ENCODE results near the gene TRUB2.

Gene TRUB2

GRCh38 chr9:128257086-128257825 lies 65.0 kb downstream of the TRUB2 start:
- H3K79me2 ChIP-seq (ENCODE audit: insufficient read depth, low read length) = no peaks in the 10 kb centered on the region
- H3K27me3 ChIP-seq (ENCODE audit: low read length) = no peaks in the 10 kb centered on the region
- H3K9ac ChIP-seq (ENCODE audit: low read length) = no peak overlapping the region
- H3K4me3 ChIP-seq (ENCODE audit: insufficient read depth, low read length, poor library complexity, severe bottlenecking) = no peak overlapping the region
- H3K9me2 ChIP-seq (replicated peaks; ENCODE audit: insufficient read depth, low read length) = no peaks in the 10 kb centered on the region
- no peak overlapping the region for H3K27ac ChIP-seq (ENCODE audit: low read depth, low read length)
- H3K4me2 ChIP-seq (ENCODE audit: low read depth, low read length, poor library complexity, severe bottlenecking) = no peak overlapping the region
- no peaks in the 10 kb centered on the region for H3F3A ChIP-seq (ENCODE audit: insufficient read depth)
- H3K9me3 ChIP-seq (ENCODE audit: insufficient read depth, low read length) = no peaks in the 10 kb centered on the region
- H4K20me1 ChIP-seq (ENCODE audit: low read depth, low read length) = no peaks in the 10 kb centered on the region
- TF ChIP-seq EZH2phosphoT487 (conservative IDR thresholded peaks at IDR 0.05; ENCODE audit: low read length) = no peak
- no peak for TF ChIP-seq CTCF (IDR thresholded peaks at IDR 0.05; ENCODE audit: insufficient read depth, low read length, poor library complexity, severe bottlenecking)
- H2AFZ ChIP-seq (ENCODE audit: low read depth, low read length, severe bottlenecking) = no peak overlapping the region
- H3K36me3 ChIP-seq (ENCODE audit: low read length) = no peaks in the 10 kb centered on the region
